Upper lobe of left lung (tissue), 6 donors: ENCODE results near the gene DUOXA1. TPM values are rescaled to one million over a fixed set of nuclear protein-coding genes. Genes with fewer than 3 reads are reported as not detected.
A peak's percentile ranks its signal among the peaks of the same experiment; 100 is the strongest.

Experiments
- ATAC-seq, 2 donors: fragments of 200-7000 bp; cut with Tn5 transposase; one replicate each; pipeline ENCODE4 v1.9.1; 2022; ENCODE audit warnings: mild to moderate bottlenecking in 2 of 2, moderate library complexity in 2 of 2; ENCODE audit not compliant: low FRiP score in 2 of 2
- DNase-seq, 2 donors: peaks; one replicate each; pipeline ENCODE4 v3.0.0-alpha.2; 2019 to 2020
- H3K27ac ChIP-seq, 4 donors: fragments of 200-600 bp; sonication (generic); one replicate each; pipeline ENCODE4 v1.5.1; 2016 to 2019
- H3K27me3 ChIP-seq, 4 donors: fragments of 200-600 bp; sonication (generic); one replicate each; pipeline ENCODE4 v1.5.1; 2017 to 2019
- H3K36me3 ChIP-seq, 4 donors: fragments of 200-600 bp; sonication (generic); one replicate each; pipeline ENCODE4 v1.5.1; 2016 to 2019
- H3K4me1 ChIP-seq, 4 donors: fragments of 200-600 bp; sonication (generic); one replicate each; pipeline ENCODE4 v1.5.1; 2018 to 2019
- H3K4me3 ChIP-seq, 4 donors: fragments of 200-600 bp; sonication (generic); one replicate each; pipeline ENCODE4 v1.5.1; 2017 to 2019; ENCODE audit warnings: mild to moderate bottlenecking in 2 of 4, moderate library complexity in 1 of 4
- H3K9me3 ChIP-seq, 4 donors: fragments of 200-600 bp; sonication (generic); one replicate each; pipeline ENCODE4 v1.5.1; 2018 to 2019
- CTCF ChIP-seq, 6 experiments: fragments of 450-650 bp in 4 of 6; fragments of 200-600 bp in 2 of 6; sonication (generic) in 2 of 6; IDR thresholded peaks; one replicate each; pipeline ENCODE4 v1.5.1; 2016 to 2019; ENCODE audit warnings: antibody characterized with exemption in 6 of 6
- EP300 ChIP-seq, 4 donors: sonication (generic); formaldehyde crosslinking; IDR thresholded peaks; one replicate each; pipeline ENCODE4 v1.5.1; 2017; ENCODE audit warnings: antibody characterized with exemption in 4 of 4, control low read depth in 2 of 4
- POLR2A ChIP-seq, 4 donors: fragments of 450-650 bp; IDR thresholded peaks; one replicate each; pipeline ENCODE4 v1.5.1; 2016 to 2017; ENCODE audit warnings: antibody characterized with exemption in 4 of 4, mild to moderate bottlenecking in 2 of 4
- POLR2AphosphoS5 ChIP-seq, 2 donors: sonication (generic); formaldehyde crosslinking; IDR thresholded peaks; one replicate each; pipeline ENCODE4 v1.5.1; 2017; ENCODE audit warnings: antibody characterized with exemption in 2 of 2
- WGBS, 2 donors: methylation state at CpG; one replicate each; pipeline ENCODE4 v1.1.5; 2017 to 2018; 5-methylcytosine and 5-hydroxymethylcytosine counted together
- total RNA-seq, 6 donors: library from RNA; depleted of rRNA in 4 of 6; stranded (reverse); fragments of >200 nt in 4 of 6; gene quantifications; one replicate each; pipeline versions ENCODE4 v1.1.0 to v1.2.1, GENCODE V29; 2016 to 2021
- donor health status: DM: no; HTN: no; CAD: no; lungs with moderate emphysema.
- donor health status: DM: no; HTN: yes; CAD: no; lungs with severe emphysema.

Gene DUOXA1
- total RNA-seq, 6 donors from 2014 or later, result 84.2 to 530 (median 181) TPM

- Histone ChIP-seq H3K36me3 (peaks cover 0 to 5% (median 2%) of the 10 kb centered on the region in 4 donors), H3K27me3 (no peaks in the 10 kb centered on the region), H3K4me3 (no peak overlapping the region), H3K9me3 (no peaks in the 10 kb centered on the region), H3K4me1 (peaks cover 0 to 13% (median 2%) of the 10 kb centered on the region in 4 donors), H3K27ac (no peak overlapping the region)
- ATAC-seq, result no peak
- no peak for DNase-seq
- TF ChIP-seq CTCF (IDR thresholded peaks at IDR 0.05) (no peak), EP300 (IDR thresholded peaks at IDR 0.05) (no peak), POLR2AphosphoS5 (IDR thresholded peaks at IDR 0.05) (no peak), POLR2A (IDR thresholded peaks at IDR 0.05) (no peak)
- WGBS, 2 donors, result 96% methylated on average over 9 to 12 of the region's 12 CpGs
These were observed 42.2 kb upstream of the DUOXA1 start for GRCh38 chr15:45171912-45172311.

- Histone ChIP-seq H3K4me1 (peaks cover 15 to 34% (median 18%) of the 10 kb centered on the region in 4 donors), H3K27ac (peak overlapping the region in 2 of 4 donors; percentile 4 to 15), H3K4me3 (no peak overlapping the region), H3K9me3 (no peaks in the 10 kb centered on the region), H3K36me3 (peaks cover 0 to 5% (median under 1%) of the 10 kb centered on the region in 4 donors), H3K27me3 (no peaks in the 10 kb centered on the region)
- WGBS, 2 donors, result 72 to 84% methylated on average over 4 of the region's 4 CpGs
- TF ChIP-seq POLR2AphosphoS5 (IDR thresholded peaks at IDR 0.05), result no peak
- no peak for TF ChIP-seq CTCF (IDR thresholded peaks at IDR 0.05)
- no peak for TF ChIP-seq POLR2A (IDR thresholded peaks at IDR 0.05)
- no peak for TF ChIP-seq EP300 (IDR thresholded peaks at IDR 0.05)
- DNase-seq (no peak), ATAC-seq (no peak)
These were observed 40.2 kb upstream of the DUOXA1 start for GRCh38 chr15:45169608-45170480.

GRCh38 chr15:45168751-45169551, 39.3 kb upstream of the DUOXA1 start:
- WGBS, 2 donors, result 88 to 95% methylated on average over 9 of the region's 9 CpGs
- peaks cover 0 to 5% (median 0%) of the 10 kb centered on the region in 4 donors for H3K36me3 ChIP-seq
- H3K9me3 ChIP-seq, result no peaks in the 10 kb centered on the region
- ATAC-seq (no peak), DNase-seq (no peak)
- H3K27me3 ChIP-seq, result no peaks in the 10 kb centered on the region
- H3K27ac ChIP-seq, result peak overlapping the region in 3 of 4 donors; percentile 15 to 95 (median 95)
- no peak for TF ChIP-seq EP300 (IDR thresholded peaks at IDR 0.05)
- no peak overlapping the region for H3K4me3 ChIP-seq
- H3K4me1 ChIP-seq, result peaks cover 15 to 42% (median 21%) of the 10 kb centered on the region in 4 donors

- Histone ChIP-seq H3K27ac (peak overlapping the region; percentile 95 to 97 (median 95)), H3K4me3 (no peak overlapping the region), H3K27me3 (no peaks in the 10 kb centered on the region), H3K9me3 (no peaks in the 10 kb centered on the region), H3K4me1 (peaks cover 19 to 48% (median 26%) of the 10 kb centered on the region in 4 donors), H3K36me3 (peaks cover 0 to 1% (median 0%) of the 10 kb centered on the region in 4 donors)
- peak in 1 of 2 donors; percentile 63 for DNase-seq
- no peak for ATAC-seq
- WGBS, 2 donors, result 95 to 98% methylated on average over 3 to 4 of the region's 4 CpGs
- no peak for TF ChIP-seq POLR2AphosphoS5 (IDR thresholded peaks at IDR 0.05)
- no peak for TF ChIP-seq POLR2A (IDR thresholded peaks at IDR 0.05)
- TF ChIP-seq CTCF (IDR thresholded peaks at IDR 0.05), result no peak
- no peak for TF ChIP-seq EP300 (IDR thresholded peaks at IDR 0.05)
These were observed 38.6 kb upstream of the DUOXA1 start for GRCh38 chr15:45168286-45168685.

GRCh38 chr15:45167631-45168205, 38.0 kb upstream of the DUOXA1 start:
- 52 to 71% methylated on average over 6 to 9 of the region's 9 CpGs for WGBS, 2 donors
- no peak for ATAC-seq
- peak overlapping the region in 3 of 4 donors; percentile 60 to 78 (median 70) for H3K4me3 ChIP-seq

More at GRCh38 chr15:45167631-45168205, 38.0 kb upstream of the DUOXA1 start:
- Histone ChIP-seq H3K27ac (peak overlapping the region; percentile 95 to 97 (median 95)), H3K27me3 (no peaks in the 10 kb centered on the region), H3K9me3 (no peaks in the 10 kb centered on the region), H3K36me3 (no peaks in the 10 kb centered on the region), H3K4me1 (peaks cover 25 to 54% (median 32%) of the 10 kb centered on the region in 4 donors)
- no peak for DNase-seq
- TF ChIP-seq POLR2AphosphoS5 (IDR thresholded peaks at IDR 0.05) (no peak), POLR2A (IDR thresholded peaks at IDR 0.05) (no peak), CTCF (IDR thresholded peaks at IDR 0.05) (peak in 1 of 6 experiments; percentile 4)
